Vagina (tissue), 2 donors: ENCODE results near the gene ANKRD53.

Experiments
- POLR2A ChIP-seq, 2 donors: fragments of 450-650 bp; IDR thresholded peaks; one replicate each; pipeline ENCODE4 v1.6.1; 2017; ENCODE audit warnings: antibody characterized with exemption in 2 of 2, mild to moderate bottlenecking in 2 of 2, moderate library complexity in 2 of 2
- POLR2AphosphoS5 ChIP-seq, 2 donors: sonication (generic); formaldehyde crosslinking; IDR thresholded peaks; one replicate each; pipeline ENCODE4 v1.9.0; 2017; ENCODE audit warnings: antibody characterized with exemption in 2 of 2, mild to moderate bottlenecking in 2 of 2, low read depth in 1 of 2; ENCODE audit not compliant: insufficient read depth in 1 of 2

- TF ChIP-seq POLR2AphosphoS5 (IDR thresholded peaks at IDR 0.05; ENCODE audit: insufficient read depth in 1 of 2, low read depth in 1 of 2), result no peak
- TF ChIP-seq POLR2A (IDR thresholded peaks at IDR 0.05), result no peak
Measured at GRCh38 chr2:70956141-70956540, 22.3 kb upstream of the ANKRD53 start.
